HG02610 (cell line): Measurements from ENCODE around the gene STARD6.
A peak's percentile ranks its signal among the peaks of the same experiment; 100 is the strongest.
"Not testable (repeated sequence)": the region's sequence is repeated elsewhere in the genome, so short reads cannot be mapped to it uniquely, and the experiment has no call there.

ENCODE experiments used
- ATAC-seq: cut with Tn5 transposase; IDR thresholded peaks from one replicate; pipeline ENCODE4 v1.9.1; 2021; ENCODE audit warnings: mild to moderate bottlenecking, moderate library complexity; ENCODE audit not compliant: unreplicated experiment

Gene STARD6, protein sequence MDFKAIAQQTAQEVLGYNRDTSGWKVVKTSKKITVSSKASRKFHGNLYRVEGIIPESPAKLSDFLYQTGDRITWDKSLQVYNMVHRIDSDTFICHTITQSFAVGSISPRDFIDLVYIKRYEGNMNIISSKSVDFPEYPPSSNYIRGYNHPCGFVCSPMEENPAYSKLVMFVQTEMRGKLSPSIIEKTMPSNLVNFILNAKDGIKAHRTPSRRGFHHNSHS

DNA sequence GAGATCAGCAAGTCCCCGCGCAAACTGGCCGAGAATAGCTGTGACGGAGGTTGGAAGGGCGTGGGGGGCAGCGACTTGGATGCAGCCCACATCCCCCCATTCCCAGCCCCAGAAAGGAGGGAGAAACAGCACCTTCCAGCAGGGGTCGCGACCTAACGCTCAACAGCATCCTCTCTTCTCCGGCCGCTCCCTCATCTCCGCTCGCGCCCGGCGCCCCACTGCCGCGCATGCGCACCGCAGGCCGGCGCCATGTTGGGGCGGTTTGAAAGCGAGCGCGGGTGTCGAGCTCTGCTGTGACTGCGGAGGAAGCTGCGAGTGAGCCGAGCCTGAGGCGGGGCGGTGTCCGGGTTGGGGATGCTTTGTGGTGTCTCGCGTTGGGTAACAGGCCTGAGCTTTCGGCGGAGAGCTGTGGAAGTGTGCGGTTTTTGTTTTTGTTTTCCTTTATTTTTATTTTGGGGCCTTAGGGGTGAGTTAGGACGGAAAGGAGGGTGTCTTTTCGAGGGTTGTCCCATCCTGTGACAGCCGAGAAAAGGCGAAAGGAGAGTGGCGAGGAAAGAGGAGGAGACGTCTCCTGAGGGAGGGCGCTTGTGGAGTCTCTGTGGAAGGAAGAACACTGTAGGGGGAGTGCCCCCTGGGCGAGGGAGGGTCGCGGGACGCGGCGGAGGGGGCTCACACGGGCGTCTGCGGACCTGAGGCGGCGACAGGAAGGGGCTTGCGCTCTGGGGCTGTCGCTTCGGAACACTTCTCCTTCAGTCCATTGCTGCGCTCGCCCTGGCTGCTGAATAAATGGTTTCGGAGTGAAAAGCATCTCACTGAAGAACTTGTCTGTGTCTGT is at the start of gene STARD6, which contains the start of gene C18orf54:
TSS of gene STARD6 (minus strand) at position 199 of the 835 bp plus-strand sequence. CDS start 3,285 bp downstream, outside the sequence.
TSS of gene C18orf54 (plus strand) at position 247 of the 835 bp plus-strand sequence. CDS start 2,667 bp downstream, outside the sequence.
- peak; percentile 95 for ATAC-seq

DNA sequence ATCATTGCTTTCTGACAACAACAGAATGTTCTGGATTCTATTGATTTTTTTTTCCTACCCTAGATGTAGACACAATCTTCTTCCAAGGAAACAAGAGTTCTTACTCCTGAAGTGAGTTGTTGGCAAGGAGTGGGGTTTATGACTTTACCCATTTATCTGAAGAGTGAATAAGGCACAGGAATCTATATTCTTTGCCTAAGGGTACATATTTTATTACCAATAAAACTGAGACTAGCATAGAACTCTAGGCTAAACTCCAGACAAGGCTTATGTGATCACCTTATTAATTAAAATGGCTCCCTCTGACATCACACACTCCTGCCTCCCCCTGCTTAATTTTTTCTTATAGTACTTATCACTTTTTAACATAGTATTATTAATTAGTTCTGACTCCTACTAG is 47.6 kb upstream of the STARD6 start:
- no peak for ATAC-seq

DNA sequence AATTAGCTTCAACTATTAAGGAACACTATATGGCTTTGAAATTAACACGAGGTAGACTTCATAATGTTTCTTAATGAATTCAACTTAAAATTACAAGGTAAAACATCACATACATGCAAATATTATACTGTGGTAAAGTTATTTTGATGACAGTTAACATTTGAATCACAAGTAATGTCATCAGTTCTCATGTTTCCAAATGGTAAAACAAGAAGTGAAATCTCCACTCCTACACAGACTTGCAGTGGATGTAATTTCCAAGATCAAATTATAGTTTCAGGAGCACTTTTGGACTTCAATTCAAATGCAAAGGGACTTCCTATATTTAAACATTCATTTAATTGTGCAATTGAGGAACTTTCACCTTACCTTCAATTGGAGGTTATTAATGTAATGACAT is 39.1 kb upstream of the STARD6 start:
- ATAC-seq = no peak

DNA sequence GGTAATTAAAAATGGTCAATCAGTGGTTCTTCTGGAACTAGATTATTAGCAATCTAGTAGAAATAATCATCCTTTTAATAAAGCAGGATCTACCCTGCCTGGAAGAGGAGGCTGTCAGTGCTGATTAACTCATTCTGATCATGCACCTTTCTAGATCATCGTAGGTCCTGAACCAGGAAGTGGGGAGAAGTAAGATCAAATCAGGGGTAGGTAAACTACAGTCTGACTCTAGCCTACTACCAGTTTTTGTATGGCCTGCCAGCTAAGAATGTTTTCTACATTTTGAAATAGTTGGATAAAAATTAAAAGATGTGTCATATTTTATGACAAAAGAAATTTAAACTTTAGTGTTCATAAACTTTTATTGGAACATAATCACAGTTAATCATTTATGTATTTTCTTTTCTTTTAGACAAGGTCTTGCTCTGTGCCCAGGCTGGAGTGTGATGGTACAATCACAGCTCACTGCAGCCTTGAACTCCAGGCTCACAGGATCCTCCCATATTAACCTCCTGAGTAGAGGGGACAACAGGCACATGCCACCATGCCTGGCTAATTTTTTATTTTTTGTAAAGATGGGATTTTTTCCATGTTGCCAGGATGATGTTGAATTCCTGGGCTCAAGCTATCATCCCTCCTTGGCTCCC is 36.1 kb upstream of the STARD6 start:
- no peak for ATAC-seq

DNA sequence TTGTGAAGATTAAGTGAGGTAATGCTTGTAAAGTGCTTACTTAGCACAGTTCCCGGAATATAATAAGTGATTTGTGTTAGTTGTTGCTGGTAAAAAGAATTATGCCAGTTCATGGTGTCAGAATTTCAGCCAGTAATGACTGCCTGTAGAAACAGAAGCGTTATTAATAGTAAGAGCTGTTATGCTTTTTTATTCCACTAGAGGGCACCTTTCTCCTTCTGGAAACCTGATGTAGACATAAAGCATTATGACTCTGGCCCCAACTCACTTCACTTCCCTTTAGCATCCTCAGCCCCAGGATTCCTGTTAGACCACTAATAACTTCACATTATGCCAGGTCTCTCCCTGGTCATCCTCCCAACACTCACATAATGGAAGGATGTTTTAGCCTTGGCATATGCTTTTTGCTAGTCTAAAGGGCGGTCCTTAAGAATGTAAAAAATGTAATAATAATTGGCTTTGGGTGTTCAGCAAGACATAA is 34.9 kb upstream of the STARD6 start:
- ATAC-seq = peak; percentile 57

DNA sequence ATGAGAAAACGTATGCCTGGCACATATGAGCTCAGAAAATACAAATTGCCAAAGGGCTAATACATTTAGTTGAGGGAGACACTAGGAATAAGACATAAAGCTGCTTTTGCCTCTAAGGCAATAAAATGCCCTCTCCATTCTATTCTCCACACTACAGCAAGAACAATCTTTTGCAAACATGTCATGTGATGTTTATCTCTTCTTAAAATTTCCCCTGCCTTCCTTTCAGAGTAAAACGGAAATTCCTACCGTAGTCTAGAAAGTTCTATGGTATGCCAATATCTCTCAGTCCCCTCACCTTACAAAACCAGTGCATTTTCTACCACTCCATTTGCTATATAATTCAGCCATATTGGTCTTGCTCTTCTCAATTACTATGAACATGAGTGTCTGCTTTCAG is 33.2 kb upstream of the STARD6 start:
- ATAC-seq = no peak

DNA sequence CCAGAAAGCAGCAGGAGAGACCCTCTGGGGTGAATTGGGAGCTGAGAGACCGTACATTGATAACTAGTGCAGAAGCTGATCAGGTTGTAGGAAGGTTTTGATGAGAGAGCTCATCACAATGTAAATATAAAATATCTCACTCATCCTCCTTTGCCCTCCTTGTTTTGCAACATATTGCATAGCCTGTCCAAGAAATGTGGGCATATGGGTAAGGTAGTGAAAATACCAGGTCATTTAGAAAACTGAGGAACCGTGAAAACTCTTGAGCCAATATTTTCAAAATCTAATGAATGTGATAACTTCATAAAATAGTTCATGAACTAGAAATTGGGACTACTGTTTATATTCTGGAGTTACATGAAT is 31.5 kb upstream of the STARD6 start:
- ATAC-seq = no peak

DNA sequence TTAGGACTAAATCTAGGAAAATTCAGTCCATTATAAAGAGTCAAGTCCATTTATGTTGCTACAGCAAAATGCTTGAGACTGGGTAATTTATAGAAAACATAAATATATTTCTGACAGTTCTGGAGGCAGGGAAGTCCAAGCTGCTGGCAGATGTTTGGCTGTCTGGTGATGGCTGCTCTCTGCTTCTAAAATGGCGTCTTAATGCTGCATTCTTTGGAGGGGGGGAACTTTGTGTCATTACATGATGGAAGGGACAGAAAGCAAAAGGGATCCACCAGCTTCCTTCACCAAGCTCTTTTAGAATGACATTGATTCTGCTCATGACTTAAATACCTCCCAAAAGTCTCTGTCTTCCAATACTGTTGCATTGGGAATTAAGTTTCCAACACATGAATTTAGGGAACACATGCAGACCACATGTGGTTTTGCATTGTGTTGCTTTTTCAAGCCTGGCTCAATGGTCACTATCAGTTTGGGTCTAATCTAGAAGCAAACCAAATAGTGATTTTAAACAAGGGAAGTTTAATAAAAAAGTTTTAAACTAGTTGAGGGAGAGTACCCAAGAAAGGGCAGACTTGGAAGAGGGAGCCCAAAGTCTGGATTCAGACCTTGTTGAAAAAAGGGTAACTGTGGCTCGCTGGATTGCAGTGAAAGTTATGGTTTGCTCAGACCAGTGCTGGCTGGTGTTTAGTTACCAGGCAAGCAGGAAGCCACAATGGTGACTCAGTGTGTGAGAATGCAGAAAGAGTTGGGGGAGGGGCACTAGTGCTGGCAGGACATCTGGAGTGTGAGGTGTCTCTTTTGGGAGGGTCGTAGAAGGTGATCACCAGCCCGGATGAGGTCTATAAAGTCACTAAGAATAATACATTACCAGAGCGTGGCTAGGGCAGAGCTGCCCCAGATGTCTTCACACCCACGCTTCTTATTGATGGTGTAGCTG is 30.8 kb upstream of the STARD6 start:
- ATAC-seq = peak; percentile 91

DNA sequence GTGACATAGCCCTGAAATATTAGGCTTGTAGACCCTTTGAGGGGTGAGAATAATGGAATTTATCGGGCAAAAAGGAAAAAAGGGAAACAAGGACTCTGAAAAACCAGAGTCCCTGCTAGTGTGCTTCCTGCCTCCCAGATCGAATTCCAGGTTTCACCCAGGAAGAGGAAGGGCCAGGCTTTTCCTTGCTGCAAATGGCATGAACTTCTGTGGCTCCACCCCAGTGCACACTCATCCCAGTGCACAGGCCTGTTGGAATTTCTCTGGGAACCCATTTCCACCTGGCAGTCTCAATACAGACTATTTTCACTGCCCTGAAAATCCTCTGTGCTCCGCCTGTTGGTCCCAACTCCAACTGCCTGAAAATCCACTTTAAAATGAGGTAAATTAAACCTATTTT is 30.0 kb upstream of the STARD6 start:
- ATAC-seq = no peak

DNA sequence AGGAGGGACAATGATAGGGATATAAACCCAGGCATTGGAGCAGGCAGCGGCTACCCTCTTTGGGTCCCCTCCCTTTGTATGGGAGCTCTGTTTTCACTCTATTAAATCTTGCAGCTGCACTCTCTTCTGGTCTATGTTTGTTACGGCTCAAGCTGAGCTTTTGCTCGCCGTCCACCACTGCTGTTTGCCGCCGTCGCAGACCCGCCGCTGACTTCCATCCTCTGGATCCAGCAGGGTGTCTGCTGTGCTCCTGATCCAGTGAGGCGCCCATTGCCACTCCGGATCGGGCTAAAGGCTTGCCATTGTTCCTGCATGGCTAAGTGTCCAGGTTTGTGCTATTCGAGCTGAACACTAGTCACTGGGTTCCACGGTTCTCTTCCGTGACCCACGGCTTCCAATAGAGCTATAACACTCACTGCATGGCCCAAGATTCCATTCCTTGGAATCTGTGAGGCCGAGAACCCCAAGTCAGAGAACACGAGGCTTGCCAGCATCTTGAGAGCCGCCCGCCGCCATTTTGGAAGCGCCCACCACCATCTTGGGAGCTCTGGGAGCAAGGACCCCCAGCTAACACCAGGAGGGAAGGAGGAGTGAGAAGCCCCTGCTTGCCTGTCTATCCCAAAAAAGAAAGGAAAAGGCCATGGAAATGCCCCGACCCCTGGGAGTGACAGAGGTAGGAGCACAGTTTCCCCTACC is 29.3 kb upstream of the STARD6 start:
- not testable (repeated sequence) for ATAC-seq

DNA sequence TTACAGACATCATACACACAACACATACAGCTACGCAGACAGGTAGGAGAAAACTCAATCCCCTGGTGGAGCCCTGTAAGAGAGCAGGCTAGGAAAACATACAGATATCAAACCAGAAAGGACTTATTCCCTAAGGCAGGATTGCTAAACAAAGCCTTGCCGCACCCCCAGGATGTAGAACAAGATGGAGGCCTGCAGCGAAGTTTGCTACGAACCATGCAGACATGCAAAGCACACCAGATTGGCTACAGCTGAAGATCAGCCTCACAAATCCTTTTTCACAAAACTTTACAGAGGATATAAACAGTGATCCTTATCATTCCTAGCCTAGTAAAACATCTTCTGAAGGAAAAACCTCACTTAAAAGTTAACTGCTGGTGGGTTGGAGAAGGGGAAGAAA is 28.4 kb upstream of the STARD6 start:
- ATAC-seq = no peak

DNA sequence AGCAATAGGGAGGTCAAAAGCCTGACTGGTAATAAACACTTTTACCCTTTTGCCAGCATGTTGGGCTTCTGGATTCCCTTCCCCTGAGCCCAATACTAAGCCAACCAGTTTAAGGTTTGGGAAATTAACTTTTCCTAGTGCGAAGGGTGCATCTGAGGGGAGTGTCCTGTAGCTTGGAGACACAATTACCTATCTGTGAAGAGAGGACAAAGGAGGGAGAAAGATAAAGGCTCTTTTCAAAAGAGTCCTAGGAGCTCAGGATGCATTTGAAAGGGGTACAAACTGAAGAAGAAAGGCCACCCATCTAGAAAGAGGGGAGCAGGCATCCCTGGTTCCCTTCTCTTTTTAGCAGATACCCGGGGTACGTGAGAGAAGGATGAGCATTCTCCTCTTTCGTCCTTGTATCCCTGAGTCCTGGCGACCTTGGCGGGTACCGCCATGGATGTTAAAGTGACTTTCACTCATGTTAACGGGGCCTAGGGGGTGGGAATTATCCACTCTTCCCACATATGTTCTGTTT is 25.1 kb upstream of the STARD6 start:
- no peak for ATAC-seq

DNA sequence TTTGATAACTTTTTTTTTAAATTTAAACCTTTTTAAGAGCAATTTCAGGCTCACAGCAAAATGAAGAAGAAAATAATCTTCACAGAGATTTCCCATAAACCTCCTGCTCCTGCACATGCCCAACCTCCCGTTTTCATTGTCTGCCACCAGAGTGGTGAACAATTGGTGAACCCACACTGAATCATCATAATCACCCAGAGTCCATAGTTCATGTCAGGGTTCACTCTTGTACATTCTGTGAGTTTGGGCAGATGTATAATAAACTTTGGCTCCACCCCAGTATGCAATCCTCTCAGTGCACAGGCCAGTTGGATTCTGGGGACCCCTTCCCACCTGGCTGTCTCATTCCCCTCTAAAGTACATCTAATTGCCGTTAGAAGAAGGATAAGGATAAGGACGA is 24.4 kb upstream of the STARD6 start:
- ATAC-seq = no peak

DNA sequence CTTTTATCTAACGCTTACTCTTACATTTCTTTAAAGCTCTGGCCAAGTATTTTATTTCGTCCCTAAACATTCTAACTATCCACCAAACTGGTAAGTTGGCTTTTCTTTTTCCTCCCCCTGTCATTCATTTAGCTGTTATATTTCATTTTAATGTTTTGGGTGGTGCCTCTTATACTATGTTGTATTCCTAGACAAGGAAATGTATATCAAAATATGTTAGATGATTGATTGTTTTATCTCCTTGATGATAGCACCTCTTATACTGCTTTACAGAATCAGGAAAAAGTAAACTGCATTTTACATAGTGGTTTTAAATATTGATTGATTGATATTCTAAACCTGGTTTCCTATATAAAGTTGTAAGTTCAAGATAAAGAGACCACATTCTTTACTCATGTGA is 24.0 kb upstream of the STARD6 start:
- no peak for ATAC-seq

DNA sequence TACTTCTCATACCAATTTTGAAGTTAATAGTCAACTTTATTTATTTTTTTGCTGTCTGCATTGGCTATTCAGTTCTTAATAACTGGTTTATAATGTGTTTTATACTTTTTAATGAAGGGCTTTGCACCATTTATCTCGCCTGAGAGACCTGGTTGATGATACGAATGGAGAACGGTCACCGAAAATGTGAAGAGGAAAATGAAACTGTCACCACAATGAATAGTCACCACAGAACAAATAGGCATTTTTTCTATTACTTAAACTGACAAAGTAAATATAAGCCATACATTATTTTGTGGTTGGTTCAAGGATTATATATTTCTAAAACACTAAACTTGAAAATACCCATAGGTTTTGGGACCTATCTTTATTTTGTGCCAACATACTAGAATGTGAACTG is 20.4 kb upstream of the STARD6 start:
- ATAC-seq = no peak

DNA sequence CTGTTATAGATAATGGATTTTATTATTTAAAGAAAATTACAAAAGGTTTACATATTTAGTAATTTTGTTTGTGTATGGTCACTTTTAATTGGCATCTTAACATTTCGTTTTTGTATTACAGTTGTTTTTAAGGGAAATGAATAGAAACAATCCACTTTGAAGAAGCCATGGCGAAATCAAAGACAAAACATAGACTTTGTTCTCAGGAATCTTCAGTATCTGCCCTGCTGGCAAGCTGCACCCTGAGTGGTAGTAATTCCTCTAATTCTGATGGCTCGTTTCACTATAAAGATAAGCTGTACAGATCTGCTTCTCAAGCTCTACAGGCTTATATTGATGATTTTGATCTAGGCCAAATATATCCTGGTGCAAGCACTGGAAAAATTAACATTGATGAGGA is 2.7 kb upstream of the STARD6 start:
- ATAC-seq = no peak

DNA sequence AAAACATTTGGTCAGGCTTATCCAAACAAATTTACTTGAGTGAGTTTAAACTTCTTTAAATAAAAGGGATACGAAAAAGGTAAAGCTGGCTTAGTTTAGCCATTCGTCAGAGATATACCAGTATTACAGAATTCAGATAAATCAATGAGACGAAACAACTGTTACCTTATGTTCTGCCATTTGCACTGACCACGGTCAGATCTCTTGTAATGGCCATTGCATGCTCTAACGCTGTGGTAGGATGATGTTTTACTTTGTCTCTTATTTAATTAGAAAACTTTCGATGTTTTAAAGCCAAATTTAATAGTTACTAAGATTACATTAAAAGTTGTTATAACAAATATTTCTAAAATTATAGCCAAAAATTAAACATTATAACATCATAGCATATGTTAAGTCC is 1.6 kb upstream of the STARD6 start:
- ATAC-seq = no peak

DNA sequence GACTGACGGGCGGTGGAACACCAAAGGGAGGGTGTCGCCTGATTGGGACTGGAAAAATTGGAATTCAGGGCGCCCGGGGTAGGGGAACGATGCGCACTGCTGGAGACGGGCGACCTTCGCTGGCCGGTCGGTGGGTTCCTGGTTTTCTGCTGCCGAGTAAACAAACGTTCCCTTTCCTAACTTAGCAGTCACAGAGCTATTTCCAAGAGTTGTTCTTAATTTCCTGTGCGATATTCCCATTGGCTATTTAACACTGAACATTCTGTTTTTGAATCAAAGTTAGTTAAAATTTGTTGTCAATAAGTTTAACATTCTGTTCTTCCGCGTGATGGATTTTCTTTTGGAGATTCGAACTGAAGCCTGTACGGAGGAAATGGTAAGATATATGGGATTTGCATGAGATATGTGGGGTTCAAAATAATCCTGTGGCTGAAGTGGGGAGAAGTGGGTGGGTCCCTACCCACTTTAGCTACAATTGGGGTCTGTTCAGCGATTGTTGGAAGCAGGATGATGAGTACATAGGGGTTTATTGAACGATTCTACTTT is 910 bp upstream of the STARD6 start:
- ATAC-seq = peak; percentile 16

DNA sequence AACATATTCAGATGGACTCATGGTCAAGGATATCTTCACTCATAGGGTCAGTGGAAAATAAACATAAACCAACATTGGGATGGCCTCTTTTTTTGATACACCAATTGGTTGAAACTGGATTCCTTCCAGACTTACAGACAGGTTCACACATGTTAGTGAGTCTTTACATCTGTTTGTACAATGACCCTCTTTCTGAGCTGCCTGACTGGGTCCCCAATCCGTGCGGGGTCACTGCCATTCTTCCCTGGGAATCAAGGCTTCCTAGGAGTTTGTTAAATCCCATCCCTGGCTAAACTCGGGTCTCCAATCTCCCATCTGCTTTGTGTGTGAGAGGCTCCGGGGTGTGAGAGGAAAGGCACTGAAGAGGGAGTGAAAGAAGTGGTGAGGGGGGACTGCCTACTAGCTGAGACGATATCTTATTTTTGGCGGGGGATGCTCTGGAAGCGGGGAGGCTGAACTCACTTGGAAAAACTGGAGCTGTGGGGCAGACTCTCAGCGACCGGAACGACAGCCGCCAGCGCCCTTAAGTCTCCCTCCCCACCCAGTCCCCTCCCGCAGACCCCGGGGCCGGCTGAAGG is 487 bp downstream of the STARD6 start:
- peak; percentile 42 for ATAC-seq
